ENCODE results near the gene BICC1. TPM values are rescaled to one million over a fixed set of nuclear protein-coding genes. Genes with fewer than 3 reads are reported as not detected.

BICC1 gene
- total RNA-seq, 1 experiment from 2014 or later = 0.67 TPM

DNA sequence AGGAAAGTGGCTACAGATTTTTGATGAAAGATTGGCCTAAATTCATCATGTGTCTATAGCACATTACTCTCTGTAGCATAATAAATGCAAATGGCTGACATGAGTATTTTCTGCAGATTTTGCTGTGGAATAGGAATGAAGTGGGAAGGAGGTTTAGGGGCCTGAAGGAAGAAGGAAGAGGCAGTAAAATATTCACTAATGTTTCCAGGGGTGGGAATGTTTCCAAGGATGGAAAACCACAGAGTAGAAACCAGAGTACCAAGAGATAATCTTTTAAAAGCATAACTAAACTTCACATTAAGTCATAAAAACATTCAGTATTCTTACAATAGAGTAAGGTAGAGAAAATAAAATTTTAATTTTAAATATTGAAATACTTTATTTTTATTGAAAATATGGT, 267.8 kb downstream of the BICC1 start:
- POLR2A ChIA-PET = no interaction called here
- H3K4me1 ChIP-seq (ENCODE audit: control insufficient read depth, insufficient read depth, low read length) = no peaks in the 10 kb centered on the region
- no TSS peak for BruUV-seq (replicated peaks)
- in situ Hi-C loops (cut with HindIII; ENCODE audit: low pct_unique_long_range_greater_than_20kb, low sequenced_read_pairs) (no loop called here), intact Hi-C loops (cut with micrococcal nuclease; ENCODE audit: unreplicated experiment) (loop anchor here (5.0 kb wide), 3 partner anchors 172 to 457 kb away; no protein-coding TSS in a partner anchor)
- CTCF ChIA-PET = no interaction called here
- H3K4me3 ChIP-seq (ENCODE audit: low read depth in 2 of 2, low read length in 2 of 2) = no peak overlapping the region
- ATAC-seq = no peak
- H3K27ac ChIP-seq (ENCODE audit: low read length) = no peak overlapping the region
- H3K9me3 ChIP-seq (ENCODE audit: control insufficient read depth, insufficient read depth, low read depth, low read length) = no peaks in the 10 kb centered on the region
- no peaks in the 10 kb centered on the region for H3K36me3 ChIP-seq (ENCODE audit: control insufficient read depth, insufficient read depth, low read length)
- TF ChIP-seq TCF7L2 (IDR thresholded peaks at IDR 0.05; ENCODE audit: low read depth, low read length) = no peak
- TF ChIP-seq, protein P1, sequence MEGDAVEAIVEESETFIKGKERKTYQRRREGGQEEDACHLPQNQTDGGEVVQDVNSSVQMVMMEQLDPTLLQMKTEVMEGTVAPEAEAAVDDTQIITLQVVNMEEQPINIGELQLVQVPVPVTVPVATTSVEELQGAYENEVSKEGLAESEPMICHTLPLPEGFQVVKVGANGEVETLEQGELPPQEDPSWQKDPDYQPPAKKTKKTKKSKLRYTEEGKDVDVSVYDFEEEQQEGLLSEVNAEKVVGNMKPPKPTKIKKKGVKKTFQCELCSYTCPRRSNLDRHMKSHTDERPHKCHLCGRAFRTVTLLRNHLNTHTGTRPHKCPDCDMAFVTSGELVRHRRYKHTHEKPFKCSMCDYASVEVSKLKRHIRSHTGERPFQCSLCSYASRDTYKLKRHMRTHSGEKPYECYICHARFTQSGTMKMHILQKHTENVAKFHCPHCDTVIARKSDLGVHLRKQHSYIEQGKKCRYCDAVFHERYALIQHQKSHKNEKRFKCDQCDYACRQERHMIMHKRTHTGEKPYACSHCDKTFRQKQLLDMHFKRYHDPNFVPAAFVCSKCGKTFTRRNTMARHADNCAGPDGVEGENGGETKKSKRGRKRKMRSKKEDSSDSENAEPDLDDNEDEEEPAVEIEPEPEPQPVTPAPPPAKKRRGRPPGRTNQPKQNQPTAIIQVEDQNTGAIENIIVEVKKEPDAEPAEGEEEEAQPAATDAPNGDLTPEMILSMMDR (IDR thresholded peaks at IDR 0.05) = no peak
- TF ChIP-seq, protein P2, sequence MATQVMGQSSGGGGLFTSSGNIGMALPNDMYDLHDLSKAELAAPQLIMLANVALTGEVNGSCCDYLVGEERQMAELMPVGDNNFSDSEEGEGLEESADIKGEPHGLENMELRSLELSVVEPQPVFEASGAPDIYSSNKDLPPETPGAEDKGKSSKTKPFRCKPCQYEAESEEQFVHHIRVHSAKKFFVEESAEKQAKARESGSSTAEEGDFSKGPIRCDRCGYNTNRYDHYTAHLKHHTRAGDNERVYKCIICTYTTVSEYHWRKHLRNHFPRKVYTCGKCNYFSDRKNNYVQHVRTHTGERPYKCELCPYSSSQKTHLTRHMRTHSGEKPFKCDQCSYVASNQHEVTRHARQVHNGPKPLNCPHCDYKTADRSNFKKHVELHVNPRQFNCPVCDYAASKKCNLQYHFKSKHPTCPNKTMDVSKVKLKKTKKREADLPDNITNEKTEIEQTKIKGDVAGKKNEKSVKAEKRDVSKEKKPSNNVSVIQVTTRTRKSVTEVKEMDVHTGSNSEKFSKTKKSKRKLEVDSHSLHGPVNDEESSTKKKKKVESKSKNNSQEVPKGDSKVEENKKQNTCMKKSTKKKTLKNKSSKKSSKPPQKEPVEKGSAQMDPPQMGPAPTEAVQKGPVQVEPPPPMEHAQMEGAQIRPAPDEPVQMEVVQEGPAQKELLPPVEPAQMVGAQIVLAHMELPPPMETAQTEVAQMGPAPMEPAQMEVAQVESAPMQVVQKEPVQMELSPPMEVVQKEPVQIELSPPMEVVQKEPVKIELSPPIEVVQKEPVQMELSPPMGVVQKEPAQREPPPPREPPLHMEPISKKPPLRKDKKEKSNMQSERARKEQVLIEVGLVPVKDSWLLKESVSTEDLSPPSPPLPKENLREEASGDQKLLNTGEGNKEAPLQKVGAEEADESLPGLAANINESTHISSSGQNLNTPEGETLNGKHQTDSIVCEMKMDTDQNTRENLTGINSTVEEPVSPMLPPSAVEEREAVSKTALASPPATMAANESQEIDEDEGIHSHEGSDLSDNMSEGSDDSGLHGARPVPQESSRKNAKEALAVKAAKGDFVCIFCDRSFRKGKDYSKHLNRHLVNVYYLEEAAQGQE (IDR thresholded peaks at IDR 0.05; ENCODE audit: insufficient read depth in 1 of 2, low read depth in 2 of 2, low read length in 1 of 2) = no peak
- no peak for TF ChIP-seq POLR2AphosphoS5 (IDR thresholded peaks at IDR 0.05; ENCODE audit: low read depth, low read length)
- no peak for TF ChIP-seq SIN3A (IDR thresholded peaks at IDR 0.05; ENCODE audit: borderline replicate concordance, insufficient read depth, low read depth, low read length)
- DNase-seq (ENCODE audit: low read depth, low spot score) = no peak
- H3K27me3 ChIP-seq (ENCODE audit: control insufficient read depth, insufficient read depth, low read length) = no peaks in the 10 kb centered on the region

DNA sequence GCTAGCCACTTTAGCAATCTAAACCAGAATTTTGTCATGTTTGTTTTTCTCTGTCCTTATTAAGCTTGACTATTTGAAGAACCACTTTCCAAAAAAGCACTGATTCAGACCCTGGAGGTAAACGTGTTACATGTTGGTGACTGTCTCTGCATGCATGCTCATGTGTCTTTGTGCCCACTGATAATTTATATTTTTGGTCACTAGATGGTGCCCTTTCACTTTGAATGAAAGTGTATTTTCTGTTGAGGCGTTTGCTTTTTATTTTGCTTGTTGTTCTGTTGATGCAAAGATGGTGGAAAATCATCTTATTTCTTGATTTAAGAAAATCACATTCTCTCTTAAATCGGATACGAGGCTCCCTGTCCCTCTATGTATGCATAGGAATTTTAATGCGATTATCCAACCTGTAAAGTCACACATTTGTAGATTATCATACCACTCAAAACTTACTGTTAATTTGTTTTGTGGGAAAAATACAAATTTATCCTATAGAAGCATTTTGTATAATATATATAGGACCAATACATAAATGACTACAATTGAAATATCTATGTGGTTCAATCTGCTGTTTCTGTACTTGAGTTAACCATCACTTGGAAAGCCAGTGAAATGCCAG, 269.3 kb downstream of the BICC1 start:
- H3K36me3 ChIP-seq (ENCODE audit: control insufficient read depth, insufficient read depth, low read length) = no peaks in the 10 kb centered on the region
- no TSS peak for BruUV-seq (replicated peaks)
- DNase-seq (ENCODE audit: low read depth, low spot score) (peak; percentile 52), ATAC-seq (peak; percentile 70; the same call in 1 of the 2 replicates)
- no peak overlapping the region for H3K4me3 ChIP-seq (ENCODE audit: low read depth in 2 of 2, low read length in 2 of 2)
- in situ Hi-C loops (cut with HindIII; ENCODE audit: low pct_unique_long_range_greater_than_20kb, low sequenced_read_pairs) = no loop called here
- H3K27me3 ChIP-seq (ENCODE audit: control insufficient read depth, insufficient read depth, low read length) = no peaks in the 10 kb centered on the region
- intact Hi-C loops (cut with micrococcal nuclease; ENCODE audit: unreplicated experiment) = loop anchor here (1.0 to 5.0 kb wide), 4 partner anchors 170 to 839 kb away; no protein-coding TSS in a partner anchor
- no peak overlapping the region for H3K27ac ChIP-seq (ENCODE audit: low read length)
- H3K4me1 ChIP-seq (ENCODE audit: control insufficient read depth, insufficient read depth, low read length) = no peaks in the 10 kb centered on the region
- ChIA-PET CTCF (no interaction called here), POLR2A (no interaction called here)
- TF ChIP-seq, protein P2 (IDR thresholded peaks at IDR 0.05; ENCODE audit: insufficient read depth in 1 of 2, low read depth in 2 of 2, low read length in 1 of 2) = no peak
- TF ChIP-seq, protein P1 (IDR thresholded peaks at IDR 0.05) = peak; percentile 69; the same call in 1 of the 2 replicates
- TF ChIP-seq TCF7L2 (IDR thresholded peaks at IDR 0.05; ENCODE audit: low read depth, low read length) = no peak
- no peaks in the 10 kb centered on the region for H3K9me3 ChIP-seq (ENCODE audit: control insufficient read depth, insufficient read depth, low read depth, low read length)
